HepG2 (cell line): ENCODE results near the gene TM4SF4. TPM values are rescaled to one million over a fixed set of nuclear protein-coding genes. Genes with fewer than 3 reads are reported as not detected.

ENCODE experiments used
- ATAC-seq: fragments of 200-7000 bp; cut with Tn5 transposase; 3 replicates; pipeline ENCODE4 v1.9.1; 2020; ENCODE audit warnings: mild to moderate bottlenecking, moderate library complexity
- BruUV-seq: library from RNA; stranded (reverse); fragments of 400-500 nt; replicated peaks from 2 replicates; lab custom pipeline; 2021; lab: Mats Ljungman, UMichigan
- CTCF ChIA-PET: fragments of 300-600 bp; formaldehyde crosslinking; extraction: SDS; loops from one replicate; lab custom pipeline; 2021; ENCODE audit warnings: low total read pairs, inconsistent platforms, low intra/inter-chr PET ratio; lab: Yijun Ruan, JAX
- POLR2A ChIA-PET: fragments of 350-600 bp; sonication (Branson Sonifier 250); formaldehyde crosslinking; loops from one replicate; lab custom pipeline; 2020; ENCODE audit warnings: antibody characterized with exemption, inconsistent platforms; lab: Yijun Ruan, JAX
- DNase-seq: peaks from one replicate; pipeline ENCODE4 v3.0.0-alpha.2; 2015; ENCODE audit warnings: low spot score
- FAIRE-seq: peaks from 3 replicates; lab custom pipeline; 2011; peaks lifted over from hg19 to GRCh38; lab: Jason Lieb, UNC
- H2AFZ ChIP-seq: one replicate; pipeline ENCODE4 v1.6.1; 2011; ENCODE audit warnings: low read length, inconsistent platforms
- H3K27ac ChIP-seq: fragments of 300-600 bp; 3 replicates; pipeline ENCODE4 v1.8.0; 2011; ENCODE audit warnings: mixed run types, mild to moderate bottlenecking, mixed read lengths, low read length, inconsistent platforms; ENCODE audit not compliant: insufficient read depth; ENCODE audit errors: extremely low read length
- H3K27me3 ChIP-seq, 2 experiments: fragments of 200-600 bp in 1 of 2; 2 replicates in 1 of 2; 3 replicates in 1 of 2; pipeline versions ENCODE4 v1.6.0 to v1.8.0; 2011; ENCODE audit warnings: low read length in 2 of 2, mild to moderate bottlenecking in 2 of 2, moderate library complexity in 2 of 2, inconsistent platforms in 1 of 2; ENCODE audit not compliant: insufficient read depth in 2 of 2, control insufficient read depth in 1 of 2
- H3K36me3 ChIP-seq, 2 experiments: fragments of 200-600 bp in 1 of 2; replicated peaks in 1 of 2; 2 replicates in 1 of 2; 3 replicates in 1 of 2; pipeline versions ENCODE4 v1.5.1 to v1.8.0; 2011; ENCODE audit warnings: low read length in 2 of 2, inconsistent platforms in 1 of 2; ENCODE audit not compliant: insufficient read depth in 2 of 2, control insufficient read depth in 1 of 2
- H3K4me1 ChIP-seq: 2 replicates; pipeline ENCODE4 v1.5.1; 2012; ENCODE audit warnings: low read length, inconsistent platforms; ENCODE audit not compliant: insufficient read depth
- H3K4me2 ChIP-seq: 2 replicates; pipeline ENCODE4 v1.6.0; 2011; ENCODE audit warnings: low read depth, low read length, inconsistent platforms
- H3K4me3 ChIP-seq, 3 experiments: fragments of 200-600 bp in 1 of 3; sonication (generic), shearing (Covaris generic) in 1 of 3; replicated peaks in 1 of 3; 2 replicates each; pipeline ENCODE4 v1.5.1; 2011 to 2016; ENCODE audit warnings: low read length in 3 of 3, inconsistent platforms in 2 of 3, low read depth in 2 of 3, mild to moderate bottlenecking in 2 of 3, control low read depth in 1 of 3, mixed read lengths in 1 of 3; ENCODE audit not compliant: insufficient read depth in 1 of 3
- H3K79me2 ChIP-seq: one replicate; pipeline ENCODE4 v1.6.1; 2011; ENCODE audit warnings: low read length, inconsistent platforms; ENCODE audit not compliant: insufficient read depth
- H3K9ac ChIP-seq: 2 replicates; pipeline ENCODE4 v1.6.0; 2011; ENCODE audit warnings: mild to moderate bottlenecking, low read depth, low read length, inconsistent platforms; ENCODE audit not compliant: insufficient read depth
- H3K9me3 ChIP-seq: 2 replicates; pipeline ENCODE4 v1.5.1; 2012; ENCODE audit warnings: mild to moderate bottlenecking, low read length
- H4K20me1 ChIP-seq: 2 replicates; pipeline ENCODE4 v1.6.0; 2011; ENCODE audit warnings: inconsistent platforms, mild to moderate bottlenecking, low read length, moderate library complexity; ENCODE audit not compliant: insufficient read depth
- EEA1 ChIP-seq: sonication (generic); formaldehyde crosslinking; IDR thresholded peaks from 2 replicates; pipeline ENCODE4 v1.5.1; 2020; ENCODE audit warnings: mild to moderate bottlenecking, missing genetic modification reagents, borderline replicate concordance
- EED ChIP-seq: sonication (generic); formaldehyde crosslinking; IDR thresholded peaks from 2 replicates; pipeline ENCODE4 v1.5.0; 2020; ENCODE audit warnings: mild to moderate bottlenecking, missing genetic modification reagents
- KLF16 ChIP-seq, 2 experiments: sonication (generic) in 1 of 2; formaldehyde crosslinking in 1 of 2; IDR thresholded peaks; 2 replicates each; pipeline versions ENCODE4 v1.6.1 to v1.8.0; 2016 to 2023; ENCODE audit warnings: missing genetic modification reagents in 2 of 2, missing compliant biosample characterization in 1 of 2
- KLF6 ChIP-seq: IDR thresholded peaks from 2 replicates; pipeline ENCODE4 v1.8.0; 2016; ENCODE audit warnings: missing biosample characterization, missing genetic modification reagents
- NR2C2 ChIP-seq: sonication (generic); formaldehyde crosslinking; IDR thresholded peaks from 2 replicates; pipeline ENCODE4 v1.4.0; 2020; ENCODE audit warnings: missing genetic modification reagents, mild to moderate bottlenecking, moderate library complexity, borderline replicate concordance
- RBM22 ChIP-seq: fragments of 200-400 bp; formaldehyde crosslinking; optimal IDR thresholded peaks from 2 replicates; pipeline ENCODE3; 2017; ENCODE audit warnings: mild to moderate bottlenecking, low read length, moderate library complexity
- SPEN ChIP-seq: sonication (generic); formaldehyde crosslinking; IDR thresholded peaks from 2 replicates; pipeline ENCODE4 v1.5.1; 2020; ENCODE audit warnings: low read depth, mild to moderate bottlenecking, missing genetic modification reagents
- TCF7L2 ChIP-seq: IDR thresholded peaks from 2 replicates; pipeline ENCODE4 v1.6.1; 2011; ENCODE audit warnings: mild to moderate bottlenecking, low read depth, low read length, moderate library complexity
- ZKSCAN1 ChIP-seq: fragments of 150-350 bp; IDR thresholded peaks from 2 replicates; pipeline ENCODE4 v1.6.1; 2014; ENCODE audit warnings: low read length
- ZNF136 ChIP-seq: sonication (generic); formaldehyde crosslinking; IDR thresholded peaks from 2 replicates; pipeline ENCODE4 v1.8.1; 2022; ENCODE audit warnings: low read depth, mild to moderate bottlenecking, moderate library complexity, missing genetic modification reagents
- ZNF205 ChIP-seq: IDR thresholded peaks from 2 replicates; pipeline ENCODE4 v1.6.1; 2018; ENCODE audit warnings: missing biosample characterization, missing genetic modification reagents
- ZNF598 ChIP-seq: sonication (generic); formaldehyde crosslinking; IDR thresholded peaks from 2 replicates; pipeline ENCODE4 v1.5.1; 2020; ENCODE audit warnings: mild to moderate bottlenecking, missing genetic modification reagents, borderline replicate concordance
- ZNF614 ChIP-seq: IDR thresholded peaks from 2 replicates; pipeline ENCODE4 v1.6.1; 2018; ENCODE audit warnings: missing biosample characterization, missing genetic modification reagents, inconsistent platforms, borderline replicate concordance
- ZNF7 ChIP-seq: IDR thresholded peaks from 2 replicates; pipeline ENCODE4 v1.6.1; 2016; ENCODE audit warnings: missing biosample characterization, missing genetic modification reagents
- ZNF841 ChIP-seq: sonication (generic); formaldehyde crosslinking; IDR thresholded peaks from 2 replicates; pipeline ENCODE4 v1.8.1; 2023; ENCODE audit warnings: missing genetic modification reagents, borderline replicate concordance
- WGBS: methylation state at CpG from one replicate; pipeline ENCODE4 v1.1.6; 2017; ENCODE audit warnings: low lambda C conversion rate; 5-methylcytosine and 5-hydroxymethylcytosine counted together
- in situ Hi-C: cut with HindIII; loops from 2 replicates; pipeline ENCODE4 v1.10.0; 2017; ENCODE audit warnings: low pct_unique_long_range_greater_than_20kb; ENCODE audit not compliant: extremely low pct_ligation_motif_present
- intact Hi-C: fragments of 100-400 bp; cut with micrococcal nuclease; formaldehyde crosslinking; loops from one replicate; pipeline ENCODE4 v1.10.0; 2022; ENCODE audit not compliant: unreplicated experiment
- polyA plus RNA-seq, 8 experiments: library from polyadenylated mRNA; depleted of rRNA in 3 of 8; stranded (reverse) in 7 of 8; unstranded in 1 of 8; fragments of >200 nt; fragmentation: Illumina TruSeq in 4 of 8; extraction: Trizol in 4 of 8; gene quantifications; 2 replicates each; pipeline versions ENCODE4 v1.2.1 to v1.2.3, GENCODE V29; 2011 to 2016; ENCODE audit warnings: low read depth in 4 of 8, missing spikeins in 1 of 8, mixed read lengths in 1 of 8; ENCODE audit not compliant: insufficient read depth in 1 of 8
- total RNA-seq, 5 experiments: library from RNA; depleted of rRNA; stranded (reverse); fragments of >200 nt; fragmentation: Illumina TruSeq; extraction: Trizol; gene quantifications; 2 replicates each; pipeline ENCODE4 v1.2.3, GENCODE V29; 2016; ENCODE audit warnings: low read depth in 1 of 5
- TF ChIP-seq, protein P1 (sequence below): IDR thresholded peaks from 2 replicates; pipeline ENCODE4 v1.6.1; 2016; ENCODE audit warnings: missing compliant biosample characterization, missing genetic modification reagents, borderline replicate concordance
- TF ChIP-seq, protein P2 (sequence below): sonication (generic); formaldehyde crosslinking; IDR thresholded peaks from 2 replicates; pipeline ENCODE4 v1.5.0; 2020; ENCODE audit warnings: missing genetic modification reagents
- TF ChIP-seq, protein P3 (sequence below): IDR thresholded peaks from 2 replicates; pipeline ENCODE4 v1.6.1; 2016; ENCODE audit warnings: missing biosample characterization, missing genetic modification reagents, low read depth
- TF ChIP-seq, protein P4 (sequence below): sonication (generic); formaldehyde crosslinking; conservative IDR thresholded peaks from 2 replicates; pipeline ENCODE4 v1.4.0; 2020; ENCODE audit warnings: missing genetic modification reagents

Gene TM4SF4
- total and polyA plus RNA-seq, 2 of the 13 experiments (the other 11 are each of a cell fraction or from before 2014, with no cell fraction given): 0.63 to 0.95 TPM

DNA sequence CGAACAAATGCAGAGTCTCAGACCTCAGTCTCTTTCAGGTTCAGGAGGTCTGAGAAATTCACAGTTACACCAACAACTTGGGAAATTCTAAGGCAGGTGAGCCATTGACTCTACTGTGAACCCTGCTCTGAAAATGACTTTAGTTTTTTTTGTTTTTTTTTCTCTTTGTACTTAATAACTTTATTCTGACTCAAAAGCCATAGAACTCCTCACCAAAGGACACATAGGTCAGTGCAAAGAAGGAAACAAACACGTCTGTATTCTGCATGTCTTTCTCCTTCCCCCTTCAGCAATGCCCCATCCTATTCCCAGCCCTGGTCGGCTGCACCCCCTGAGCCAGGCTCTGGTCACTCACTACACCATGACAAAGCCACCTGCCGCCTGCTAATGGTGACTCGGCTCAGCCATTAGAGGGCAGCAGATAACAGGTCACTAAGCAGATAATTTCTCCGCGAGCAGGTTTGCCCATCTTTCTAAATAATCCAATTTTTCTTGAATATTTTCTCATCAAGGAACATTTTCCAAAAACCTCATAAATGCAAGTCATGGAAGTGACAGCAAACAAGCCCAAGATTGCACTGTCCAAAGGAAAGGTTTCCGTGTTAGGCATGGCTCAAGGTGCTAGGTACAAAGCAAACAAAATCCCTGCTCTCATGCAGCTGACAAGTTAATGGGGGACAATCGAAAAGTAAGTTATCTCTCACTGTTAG is 37.7 kb downstream of the TM4SF4 start:
- Histone ChIP-seq H3K79me2 (no peaks in the 10 kb centered on the region), H3K4me3 (no peak overlapping the region; a peak in 1 of 6 replicates), H4K20me1 (no peaks in the 10 kb centered on the region), H3K4me1 (peaks cover 25% of the 10 kb centered on the region), H3K9me3 (no peaks in the 10 kb centered on the region), H2AFZ (no peak overlapping the region), H3K9ac (no peak overlapping the region), H3K27me3 (no peaks in the 10 kb centered on the region), H3K36me3 (no peaks in the 10 kb centered on the region), H3K27ac (no peak overlapping the region), H3K4me2 (peak overlapping the region; percentile 62)
- intact Hi-C loops: loop anchor here (1.0 to 10.0 kb wide), 6 partner anchors 19 to 393 kb away; partner anchors contain the start of gene COMMD2
- WGBS: 10% methylated on average over 9 of the region's 9 CpGs
- peak; percentile 87 for ATAC-seq
- peak; percentile 64 for DNase-seq
- ChIA-PET POLR2A (interaction anchor here (0.6 kb wide), 1 partner anchor 259 kb away, joined by 3 read pairs; no protein-coding TSS in a partner anchor), CTCF (interaction anchor here (1.0 to 2.9 kb wide), 4 partner anchors 18 to 240 kb away, joined by 3 to 23 read pairs (median 6); partner anchors contain the start of gene COMMD2)
- in situ Hi-C loops: loop anchor here (5.0 kb wide), 1 partner anchor 260 kb away; no protein-coding TSS in a partner anchor
- FAIRE-seq: peak; percentile 80
- BruUV-seq: no TSS peak
- TF ChIP-seq ZNF841 (no peak), ZNF614 (CRISPR knock-in tag) (0 out of 2 replicates have a peak, but pooled peaks have one; percentile 48), RBM22 (no peak), ZKSCAN1 (no peak), KLF6 (CRISPR knock-in tag) (no peak), ZNF136 (no peak), ZNF598 (CRISPR knock-in tag) (no peak), KLF16 (CRISPR knock-in tag; IDR thresholded peaks at IDR 0.05) (0 out of 4 replicates have a peak, but pooled peaks of 1 of the 2 experiments have one; percentile 20), TCF7L2 (no peak), EEA1 (CRISPR knock-in tag) (no peak), EED (CRISPR knock-in tag) (no peak), ZNF7 (CRISPR knock-in tag) (no peak), ZNF205 (CRISPR knock-in tag) (no peak), SPEN (CRISPR knock-in tag) (no peak), NR2C2 (CRISPR knock-in tag) (no peak)
- TF ChIP-seq, protein P1, sequence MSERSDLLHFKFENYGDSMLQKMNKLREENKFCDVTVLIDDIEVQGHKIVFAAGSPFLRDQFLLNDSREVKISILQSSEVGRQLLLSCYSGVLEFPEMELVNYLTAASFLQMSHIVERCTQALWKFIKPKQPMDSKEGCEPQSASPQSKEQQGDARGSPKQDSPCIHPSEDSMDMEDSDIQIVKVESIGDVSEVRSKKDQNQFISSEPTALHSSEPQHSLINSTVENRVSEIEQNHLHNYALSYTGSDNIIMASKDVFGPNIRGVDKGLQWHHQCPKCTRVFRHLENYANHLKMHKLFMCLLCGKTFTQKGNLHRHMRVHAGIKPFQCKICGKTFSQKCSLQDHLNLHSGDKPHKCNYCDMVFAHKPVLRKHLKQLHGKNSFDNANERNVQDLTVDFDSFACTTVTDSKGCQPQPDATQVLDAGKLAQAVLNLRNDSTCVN (CRISPR knock-in tag): no peak
- TF ChIP-seq, protein P2, sequence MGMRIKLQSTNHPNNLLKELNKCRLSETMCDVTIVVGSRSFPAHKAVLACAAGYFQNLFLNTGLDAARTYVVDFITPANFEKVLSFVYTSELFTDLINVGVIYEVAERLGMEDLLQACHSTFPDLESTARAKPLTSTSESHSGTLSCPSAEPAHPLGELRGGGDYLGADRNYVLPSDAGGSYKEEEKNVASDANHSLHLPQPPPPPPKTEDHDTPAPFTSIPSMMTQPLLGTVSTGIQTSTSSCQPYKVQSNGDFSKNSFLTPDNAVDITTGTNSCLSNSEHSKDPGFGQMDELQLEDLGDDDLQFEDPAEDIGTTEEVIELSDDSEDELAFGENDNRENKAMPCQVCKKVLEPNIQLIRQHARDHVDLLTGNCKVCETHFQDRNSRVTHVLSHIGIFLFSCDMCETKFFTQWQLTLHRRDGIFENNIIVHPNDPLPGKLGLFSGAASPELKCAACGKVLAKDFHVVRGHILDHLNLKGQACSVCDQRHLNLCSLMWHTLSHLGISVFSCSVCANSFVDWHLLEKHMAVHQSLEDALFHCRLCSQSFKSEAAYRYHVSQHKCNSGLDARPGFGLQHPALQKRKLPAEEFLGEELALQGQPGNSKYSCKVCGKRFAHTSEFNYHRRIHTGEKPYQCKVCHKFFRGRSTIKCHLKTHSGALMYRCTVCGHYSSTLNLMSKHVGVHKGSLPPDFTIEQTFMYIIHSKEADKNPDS (CRISPR knock-in tag): no peak
- TF ChIP-seq, protein P3, sequence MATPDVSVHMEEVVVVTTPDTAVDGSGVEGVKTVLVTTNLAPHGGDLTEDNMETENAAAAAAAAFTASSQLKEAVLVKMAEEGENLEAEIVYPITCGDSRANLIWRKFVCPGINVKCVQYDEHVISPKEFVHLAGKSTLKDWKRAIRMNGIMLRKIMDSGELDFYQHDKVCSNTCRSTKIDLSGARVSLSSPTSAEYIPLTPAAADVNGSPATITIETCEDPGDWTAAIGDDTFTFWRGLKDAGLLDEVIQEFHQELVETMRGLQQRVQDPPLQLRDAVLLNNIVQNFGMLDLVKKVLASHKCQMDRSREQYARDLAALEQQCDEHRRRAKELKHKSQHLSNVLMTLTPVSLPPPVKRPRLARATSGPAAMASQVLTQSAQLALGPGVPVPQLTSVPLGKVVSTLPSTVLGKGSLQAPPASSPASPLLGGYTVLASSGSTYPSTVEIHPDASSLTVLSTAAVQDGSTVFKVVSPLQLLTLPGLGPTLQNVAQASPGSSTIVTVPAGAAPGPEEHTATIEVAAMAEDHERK (CRISPR knock-in tag): no peak
- TF ChIP-seq, protein P4, sequence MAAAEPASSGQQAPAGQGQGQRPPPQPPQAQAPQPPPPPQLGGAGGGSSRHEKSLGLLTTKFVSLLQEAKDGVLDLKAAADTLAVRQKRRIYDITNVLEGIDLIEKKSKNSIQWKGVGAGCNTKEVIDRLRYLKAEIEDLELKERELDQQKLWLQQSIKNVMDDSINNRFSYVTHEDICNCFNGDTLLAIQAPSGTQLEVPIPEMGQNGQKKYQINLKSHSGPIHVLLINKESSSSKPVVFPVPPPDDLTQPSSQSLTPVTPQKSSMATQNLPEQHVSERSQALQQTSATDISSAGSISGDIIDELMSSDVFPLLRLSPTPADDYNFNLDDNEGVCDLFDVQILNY: no peak
